Stimulated activated CD8-positive, alpha-beta memory T cell treated with anti-CD3 and anti-CD28 coated beads, Interleukin-7, amount 100 ng/mL, for 4 hours (primary cell): ENCODE results near the gene TEX14.

Source experiments
- DNase-seq, 2 donors: peaks; one replicate each; pipeline ENCODE4 v3.0.0-alpha.2; 2020; ENCODE audit warnings: low read depth in 2 of 2

The TEX14 gene

GRCh38 chr17:58648236-58648635 lies 43.6 kb downstream of the TEX14 start:
- DNase-seq: no peak

- no peak for DNase-seq
Measured at GRCh38 chr17:58643147-58643546, 48.7 kb downstream of the TEX14 start.

- DNase-seq: no peak
Measured at GRCh38 chr17:58641887-58642311, 49.9 kb downstream of the TEX14 start.

GRCh38 chr17:58640202-58640601 lies 51.6 kb downstream of the TEX14 start:
- DNase-seq: no peak

GRCh38 chr17:58639681-58640080 lies 52.2 kb downstream of the TEX14 start:
- no peak for DNase-seq

GRCh38 chr17:58637011-58637570 lies 54.8 kb downstream of the TEX14 start:
- no peak for DNase-seq

GRCh38 chr17:58632324-58633314 lies 59.2 kb downstream of the TEX14 start:
- DNase-seq: no peak

- DNase-seq: peak; percentile 87 to 94
Measured at GRCh38 chr17:58631523-58632323, 60.1 kb downstream of the TEX14 start.

- DNase-seq: peak; percentile 3 to 7
Measured at GRCh38 chr17:58630883-58631522, 60.8 kb downstream of the TEX14 start.

GRCh38 chr17:58626905-58627304 lies 64.9 kb downstream of the TEX14 start:
- DNase-seq: no peak

GRCh38 chr17:58624751-58625150 lies 67.1 kb downstream of the TEX14 start:
- DNase-seq: no peak

GRCh38 chr17:58621174-58621573 lies 70.7 kb downstream of the TEX14 start:
- no peak for DNase-seq

GRCh38 chr17:58618336-58618735 lies 73.5 kb downstream of the TEX14 start:
- DNase-seq: no peak

GRCh38 chr17:58617563-58617962 lies 74.3 kb downstream of the TEX14 start:
- DNase-seq: no peak

GRCh38 chr17:58615768-58616659 lies 75.8 kb downstream of the TEX14 start:
- no peak for DNase-seq

GRCh38 chr17:58614859-58615459 lies 76.9 kb downstream of the TEX14 start:
- DNase-seq: no peak

GRCh38 chr17:58611331-58611730 lies 80.5 kb downstream of the TEX14 start:
- DNase-seq: no peak

- no peak for DNase-seq
Measured at GRCh38 chr17:58606934-58607333, 84.9 kb downstream of the TEX14 start.

- no peak for DNase-seq
Measured at GRCh38 chr17:58605986-58606385, 85.9 kb downstream of the TEX14 start.

GRCh38 chr17:58605470-58605869 lies 86.4 kb downstream of the TEX14 start:
- no peak for DNase-seq
